ENCODE results near the gene KPTN. TPM values are rescaled to one million over a fixed set of nuclear protein-coding genes. Genes with fewer than 3 reads are reported as not detected.
A peak's percentile ranks its signal among the peaks of the same experiment; 100 is the strongest.

KPTN gene
- total and polyA plus RNA-seq, 7 experiments from 2014 or later = 4.4 to 9.2 (median 6.7) TPM

- H3K27me3 Mint-ChIP-seq = peaks cover 0 to 6% (median 0%) of the 10 kb centered on the region in 5 donors
- H3K4me3 Mint-ChIP-seq = peak overlapping the region; percentile 81 to 100 (median 98)
- DNase-seq = no peak
- Histone ChIP-seq H3K36me3 (ENCODE audit: control insufficient read depth in 2 of 3, insufficient read depth in 3 of 3, low read length in 3 of 3) (peaks cover 0 to 27% (median 0%) of the 10 kb centered on the region in 3 experiments), H3K4me3 (ENCODE audit: low read length) (peak overlapping the region; percentile 97), H3K27ac (ENCODE audit: low read depth, low read length) (peak overlapping the region; percentile 100), H3K4me1 (ENCODE audit: control insufficient read depth in 2 of 2, insufficient read depth in 2 of 2, low read length in 2 of 2) (peaks cover 50 to 64% of the 10 kb centered on the region in 2 donors), H3K27me3 (ENCODE audit: control insufficient read depth in 2 of 2, insufficient read depth in 2 of 2, low read length in 2 of 2) (no peaks in the 10 kb centered on the region), H3K9me3 (ENCODE audit: control insufficient read depth in 2 of 3, low read length in 3 of 3) (no peaks in the 10 kb centered on the region)
- ChIA-PET CTCF (interaction anchor here (0.6 to 1.2 kb wide), 2 partner anchors 77 to 383 kb away, joined by 3 read pairs; no protein-coding TSS in a partner anchor), POLR2A (interaction anchor here (1.2 to 3.0 kb wide), 4 partner anchors 30 to 96 kb away, joined by 3 to 29 read pairs (median 20); partner anchors contain the start of gene KPTN)
- peak overlapping the region; percentile 81 to 99 (median 98) for H3K27ac Mint-ChIP-seq
- H3K36me3 Mint-ChIP-seq = peaks cover 0 to 9% (median 4%) of the 10 kb centered on the region in 5 donors
- no peak for ATAC-seq
- peaks cover 0 to 4% (median 0%) of the 10 kb centered on the region in 11 donors for H3K9me3 Mint-ChIP-seq
- intact Hi-C loops (cut with micrococcal nuclease) = loop anchor here in 1 of 2 donors (2.0 to 10.0 kb wide), 3 partner anchors 58 to 743 kb away; partner anchors contain the start of genes CARD8, ZC3H4 and ZNF541
- peaks cover 68 to 98% (median 92%) of the 10 kb centered on the region in 7 donors for H3K4me1 Mint-ChIP-seq
Observed at GRCh38 chr19:47514151-47514868, 30.3 kb upstream of the KPTN start.

GRCh38 chr19:47512948-47513319 is 28.9 kb upstream of the KPTN start:
- H3K9me3 ChIP-seq (ENCODE audit: control insufficient read depth in 2 of 3, low read length in 3 of 3) = no peaks in the 10 kb centered on the region
- H3K36me3 ChIP-seq (ENCODE audit: control insufficient read depth in 2 of 3, insufficient read depth in 3 of 3, low read length in 3 of 3) = peaks cover 0 to 28% (median 0%) of the 10 kb centered on the region in 3 experiments
- Mint-ChIP-seq H3K4me1 (peaks cover 63 to 94% (median 87%) of the 10 kb centered on the region in 7 donors), H3K27me3 (peaks cover 0 to 6% (median 0%) of the 10 kb centered on the region in 5 donors), H3K27ac (peak overlapping the region; percentile 81 to 99 (median 98)), H3K9me3 (peaks cover 0 to 4% (median 0%) of the 10 kb centered on the region in 11 donors), H3K36me3 (peaks cover 0 to 9% (median 4%) of the 10 kb centered on the region in 5 donors), H3K4me3 (peak overlapping the region; percentile 81 to 100 (median 98))
- ATAC-seq (no peak), DNase-seq (no peak)
- intact Hi-C loops (cut with micrococcal nuclease) = loop anchor here in 1 of 2 donors (5.0 to 10.0 kb wide), 2 partner anchors 398 to 744 kb away; partner anchors contain the start of genes CARD8 and ZC3H4
- H3K27me3 ChIP-seq (ENCODE audit: control insufficient read depth in 2 of 2, insufficient read depth in 2 of 2, low read length in 2 of 2) = no peaks in the 10 kb centered on the region
- ChIA-PET CTCF (interaction anchor here (0.9 to 1.2 kb wide), 2 partner anchors 76 to 97 kb away, joined by 3 to 4 read pairs; no protein-coding TSS in a partner anchor), POLR2A (interaction anchor here (0.6 to 2.2 kb wide), 5 partner anchors 9 to 759 kb away, joined by 3 to 9 read pairs (median 4); partner anchors contain the start of gene KPTN)
- peaks cover 42 to 68% of the 10 kb centered on the region in 2 donors for H3K4me1 ChIP-seq (ENCODE audit: control insufficient read depth in 2 of 2, insufficient read depth in 2 of 2, low read length in 2 of 2)
- peak overlapping the region; percentile 100 for H3K27ac ChIP-seq (ENCODE audit: low read depth, low read length)
- peak overlapping the region; percentile 97 for H3K4me3 ChIP-seq (ENCODE audit: low read length)

GRCh38 chr19:47512183-47512947 is 28.3 kb upstream of the KPTN start:
- peaks cover 63 to 91% (median 82%) of the 10 kb centered on the region in 7 donors for H3K4me1 Mint-ChIP-seq
- H3K9me3 ChIP-seq (ENCODE audit: control insufficient read depth in 2 of 3, low read length in 3 of 3) = no peaks in the 10 kb centered on the region
- ChIA-PET POLR2A (interaction anchor here (1.3 to 2.2 kb wide), 3 partner anchors 9 to 98 kb away, joined by 3 to 9 read pairs (median 4); partner anchors contain the start of gene KPTN), CTCF (interaction anchor here (0.8 kb wide), 2 partner anchors 27 to 204 kb away, joined by 3 to 4 read pairs; no protein-coding TSS in a partner anchor)
- DNase-seq = peak in 2 of 9 donors; percentile 17 to 23
- H3K36me3 ChIP-seq (ENCODE audit: control insufficient read depth in 2 of 3, insufficient read depth in 3 of 3, low read length in 3 of 3) = peaks cover 0 to 29% (median 0%) of the 10 kb centered on the region in 3 experiments
- H3K27ac ChIP-seq (ENCODE audit: low read depth, low read length) = peak overlapping the region; percentile 100
- H3K27me3 Mint-ChIP-seq = peaks cover 0 to 6% (median 0%) of the 10 kb centered on the region in 5 donors
- intact Hi-C loops (cut with micrococcal nuclease) = loop anchor here in 1 of 2 donors (5.0 to 10.0 kb wide), 2 partner anchors 398 to 745 kb away; partner anchors contain the start of genes CARD8 and ZC3H4
- peaks cover 0 to 9% (median 4%) of the 10 kb centered on the region in 5 donors for H3K36me3 Mint-ChIP-seq
- H3K9me3 Mint-ChIP-seq = peaks cover 0 to 4% (median 0%) of the 10 kb centered on the region in 11 donors
- ATAC-seq = no peak
- H3K4me1 ChIP-seq (ENCODE audit: control insufficient read depth in 2 of 2, insufficient read depth in 2 of 2, low read length in 2 of 2) = peaks cover 38 to 63% of the 10 kb centered on the region in 2 donors
- peak overlapping the region; percentile 97 for H3K4me3 ChIP-seq (ENCODE audit: low read length)
- H3K27me3 ChIP-seq (ENCODE audit: control insufficient read depth in 2 of 2, insufficient read depth in 2 of 2, low read length in 2 of 2) = no peaks in the 10 kb centered on the region
- peak overlapping the region; percentile 81 to 99 (median 98) for H3K27ac Mint-ChIP-seq
- peak overlapping the region; percentile 81 to 100 (median 98) for H3K4me3 Mint-ChIP-seq

- H3K27ac ChIP-seq (ENCODE audit: low read depth, low read length) = peak overlapping the region; percentile 100
- Mint-ChIP-seq H3K27me3 (peaks cover 0 to 6% (median 0%) of the 10 kb centered on the region in 5 donors), H3K4me3 (peak overlapping the region; percentile 50 to 100 (median 97)), H3K4me1 (peaks cover 59 to 89% (median 75%) of the 10 kb centered on the region in 7 donors), H3K36me3 (peaks cover 0 to 9% (median 4%) of the 10 kb centered on the region in 5 donors), H3K27ac (peak overlapping the region in 8 of 9 donors; percentile 25 to 99 (median 98)), H3K9me3 (peaks cover 0 to 4% (median 0%) of the 10 kb centered on the region in 11 donors)
- H3K4me1 ChIP-seq (ENCODE audit: control insufficient read depth in 2 of 2, insufficient read depth in 2 of 2, low read length in 2 of 2) = peaks cover 38 to 56% of the 10 kb centered on the region in 2 donors
- ChIA-PET CTCF (interaction anchor here (0.8 kb wide), 1 partner anchor 204 kb away, joined by 4 read pairs; no protein-coding TSS in a partner anchor), POLR2A (interaction anchor here (1.1 to 2.2 kb wide), 2 partner anchors 28 kb away, joined by 4 to 9 read pairs; partner anchors contain the start of gene KPTN)
- peaks cover 0 to 36% (median 0%) of the 10 kb centered on the region in 3 experiments for H3K36me3 ChIP-seq (ENCODE audit: control insufficient read depth in 2 of 3, insufficient read depth in 3 of 3, low read length in 3 of 3)
- ATAC-seq (no peak), DNase-seq (peak in 1 of 9 donors; percentile 3)
- H3K9me3 ChIP-seq (ENCODE audit: control insufficient read depth in 2 of 3, low read length in 3 of 3) = no peaks in the 10 kb centered on the region
- intact Hi-C loops (cut with micrococcal nuclease) = loop anchor here in 1 of 2 donors (5.0 to 10.0 kb wide), 2 partner anchors 397 to 746 kb away; partner anchors contain the start of genes CARD8 and ZC3H4
- no peaks in the 10 kb centered on the region for H3K27me3 ChIP-seq (ENCODE audit: control insufficient read depth in 2 of 2, insufficient read depth in 2 of 2, low read length in 2 of 2)
- no peak overlapping the region for H3K4me3 ChIP-seq (ENCODE audit: low read length)
Observed at GRCh38 chr19:47511681-47512080, 27.7 kb upstream of the KPTN start.

- intact Hi-C loops (cut with micrococcal nuclease) = loop anchor here in 1 of 2 donors (5.0 to 10.0 kb wide), 2 partner anchors 396 to 746 kb away; partner anchors contain the start of genes CARD8 and ZC3H4
- H3K36me3 ChIP-seq (ENCODE audit: control insufficient read depth in 2 of 3, insufficient read depth in 3 of 3, low read length in 3 of 3) = peaks cover 0 to 41% (median 0%) of the 10 kb centered on the region in 3 experiments
- H3K27me3 Mint-ChIP-seq = peaks cover 0 to 6% (median 0%) of the 10 kb centered on the region in 5 donors
- no peak overlapping the region for H3K27ac ChIP-seq (ENCODE audit: low read depth, low read length)
- peak overlapping the region in 5 of 10 donors; percentile 14 to 94 (median 56) for H3K4me3 Mint-ChIP-seq
- ChIA-PET POLR2A (interaction anchor here (0.7 to 1.1 kb wide), 2 partner anchors 27 to 97 kb away, joined by 3 to 4 read pairs; partner anchors contain the start of gene KPTN), CTCF (interaction anchor here (0.8 kb wide), 1 partner anchor 205 kb away, joined by 4 read pairs; no protein-coding TSS in a partner anchor)
- H3K9me3 ChIP-seq (ENCODE audit: control insufficient read depth in 2 of 3, low read length in 3 of 3) = no peaks in the 10 kb centered on the region
- H3K27ac Mint-ChIP-seq = peak overlapping the region in 2 of 9 donors; percentile 25 to 59
- peaks cover 54 to 83% (median 69%) of the 10 kb centered on the region in 7 donors for H3K4me1 Mint-ChIP-seq
- H3K4me3 ChIP-seq (ENCODE audit: low read length) = no peak overlapping the region
- ATAC-seq (no peak), DNase-seq (no peak)
- no peaks in the 10 kb centered on the region for H3K27me3 ChIP-seq (ENCODE audit: control insufficient read depth in 2 of 2, insufficient read depth in 2 of 2, low read length in 2 of 2)
- H3K36me3 Mint-ChIP-seq = peaks cover 0 to 9% (median 4%) of the 10 kb centered on the region in 5 donors
- H3K4me1 ChIP-seq (ENCODE audit: control insufficient read depth in 2 of 2, insufficient read depth in 2 of 2, low read length in 2 of 2) = peaks cover 35 to 50% of the 10 kb centered on the region in 2 donors
- H3K9me3 Mint-ChIP-seq = peaks cover 0 to 4% (median 0%) of the 10 kb centered on the region in 11 donors
Observed at GRCh38 chr19:47511128-47511517, 27.1 kb upstream of the KPTN start.

Measured in naive thymus-derived CD4-positive, alpha-beta T cell (primary cell).